ENCODE measurements around the gene TTC16. TPM values are rescaled to one million over a fixed set of nuclear protein-coding genes. Genes with fewer than 3 reads are reported as not detected.

TTC16 gene
- total and polyA plus RNA-seq, 2 of the 8 experiments (the other 6 are each of a cell fraction or from before 2014, with no cell fraction given) = 0.03 TPM; not detected in 1

- Histone ChIP-seq H2AK5ac (ENCODE audit: low read depth, low read length) (no peak overlapping the region), H3K36me3 (ENCODE audit: control insufficient read depth in 2 of 4, insufficient read depth in 4 of 4, low read length in 3 of 4) (no peaks in the 10 kb centered on the region; a peak in 1 of 8 replicates), H3K56ac (replicated peaks; ENCODE audit: insufficient read length, low read depth, low read length) (no peak overlapping the region), H3K9ac (replicated peaks in 1 of 4; ENCODE audit: extremely low read depth in 1 of 4, low read depth in 3 of 4, low read length in 3 of 4) (no peak overlapping the region), H3K27ac (ENCODE audit: low read depth, low read length) (no peak overlapping the region), H3K4me2 (ENCODE audit: insufficient read depth in 1 of 2, low read depth in 2 of 2, low read length in 2 of 2) (no peak overlapping the region), H2BK12ac (ENCODE audit: low read depth, low read length) (no peak overlapping the region), H2BK15ac (ENCODE audit: low read length) (no peak overlapping the region), H2BK120ac (replicated peaks; ENCODE audit: low read depth, low read length) (no peak overlapping the region), H3K14ac (ENCODE audit: insufficient read length) (no peak overlapping the region), H3K23ac (ENCODE audit: insufficient read length) (no peak overlapping the region), H4K91ac (replicated peaks; ENCODE audit: insufficient read length, low read length) (no peak overlapping the region), H3K4ac (replicated peaks; ENCODE audit: insufficient read length, low read depth, low read length) (no peak overlapping the region), H3K4me1 (replicated peaks in 1 of 4; ENCODE audit: control insufficient read depth in 3 of 4, insufficient read depth in 4 of 4, low read length in 3 of 4) (no peaks in the 10 kb centered on the region), H3K79me1 (ENCODE audit: low read depth, low read length) (no peaks in the 10 kb centered on the region), H2BK20ac (ENCODE audit: low read length) (no peak overlapping the region), H3K9me3 (ENCODE audit: insufficient read depth in 2 of 2, low read depth in 1 of 2, low read length in 1 of 2) (no peaks in the 10 kb centered on the region), H3K79me2 (ENCODE audit: control insufficient read depth in 1 of 2, insufficient read depth in 2 of 2, low read length in 2 of 2) (no peaks in the 10 kb centered on the region), H4K8ac (ENCODE audit: extremely low read depth, insufficient read depth, low read length) (no peak overlapping the region), H4K20me1 (replicated peaks in 1 of 2; ENCODE audit: control insufficient read depth in 1 of 2, insufficient read depth in 2 of 2, low read length in 2 of 2) (no peaks in the 10 kb centered on the region), H2AFZ (ENCODE audit: low read length) (no peak overlapping the region), H3K27me3 (replicated peaks in 1 of 4; ENCODE audit: control insufficient read depth in 3 of 4, extremely low read depth in 1 of 4, insufficient read depth in 3 of 4, low read length in 3 of 4) (no peaks in the 10 kb centered on the region), H3K4me3 (ENCODE audit: extremely low read depth in 1 of 4, insufficient read depth in 2 of 4, low read depth in 3 of 4, low read length in 4 of 4) (no peak overlapping the region), H3K23me2 (ENCODE audit: low read depth, low read length) (0 out of 2 replicates have a peak, but pooled peaks cover 1% of the 10 kb centered on the region), H3K18ac (ENCODE audit: extremely low read depth, low read length) (no peak overlapping the region), H4K5ac (ENCODE audit: insufficient read length, low read depth, low read length) (no peak overlapping the region), H2BK5ac (ENCODE audit: low read depth, low read length) (no peak overlapping the region)
- WGBS, 2 experiments (ENCODE audit: extremely low coverage in 1 of 2, insufficient coverage in 1 of 2, insufficient read length in 1 of 2, insufficient replicate concordance in 2 of 2, low coverage in 1 of 2, low lambda C conversion rate in 2 of 2, missing lambda C conversion rate in 1 of 2) = 84% methylated on average over 5 of the region's 5 CpGs; no CpG with 5 or more reads in 1 of the 2 experiments
- ChIA-PET POLR2A (ENCODE audit: partially characterized antibody) (interaction anchor here (1.1 kb wide), 1 partner anchor 17 kb away, joined by 3 read pairs; no protein-coding TSS in a partner anchor), CTCF (ENCODE audit: partially characterized antibody) (interaction anchor here (0.6 to 1.0 kb wide), 3 partner anchors 9 to 108 kb away, joined by 3 read pairs; partner anchors contain the start of gene CFAP157)
- TF ChIP-seq SUZ12 (IDR thresholded peaks at IDR 0.05; ENCODE audit: low read length) = no peak
- TF ChIP-seq ZNF274 (IDR thresholded peaks at IDR 0.05; ENCODE audit: borderline replicate concordance, extremely low read depth, low read length) = no peak
- TF ChIP-seq RFX5 (IDR thresholded peaks at IDR 0.05; ENCODE audit: borderline replicate concordance, low read depth, low read length) = no peak
- TF ChIP-seq YY1 (IDR thresholded peaks at IDR 0.05; ENCODE audit: low read depth, low read length) = no peak
- TF ChIP-seq SP1 (IDR thresholded peaks at IDR 0.05; ENCODE audit: low read depth, low read length) = no peak
- no peak for TF ChIP-seq CREB1 (IDR thresholded peaks at IDR 0.05)
- no peak for TF ChIP-seq ATF2 (IDR thresholded peaks at IDR 0.05; ENCODE audit: low read length)
- no peak for TF ChIP-seq NANOG (IDR thresholded peaks at IDR 0.05; ENCODE audit: insufficient read depth, low read depth, low read length, poor library complexity, severe bottlenecking)
- no peak for TF ChIP-seq ASH2L (IDR thresholded peaks at IDR 0.05; ENCODE audit: low read length)
- no peak for TF ChIP-seq SAP30 (IDR thresholded peaks at IDR 0.05; ENCODE audit: insufficient read depth, insufficient replicate concordance, low read length)
- TF ChIP-seq CTBP2 (IDR thresholded peaks at IDR 0.05; ENCODE audit: borderline replicate concordance, insufficient read depth, insufficient read length, low read length) = no peak
- no peak for TF ChIP-seq CHD2 (IDR thresholded peaks at IDR 0.05; ENCODE audit: low read length)
- DNase-seq (ENCODE audit: low read depth in 1 of 2, low spot score in 2 of 2) (no peak), FAIRE-seq (no peak)
Measured at GRCh38 chr9:127697575-127697974, 18.3 kb upstream of the TTC16 start.
